IMR-90 (cell line): ENCODE data around the gene ATG10.

Source experiments
- MAZ ChIP-seq: IDR thresholded peaks from 2 replicates; pipeline ENCODE4 v1.6.1; 2012; ENCODE audit warnings: low read depth, mild to moderate bottlenecking, low read length, improper control_type of control experiment, moderate library complexity, borderline replicate concordance
- TF ChIP-seq, protein P1 (sequence below): conservative IDR thresholded peaks from 2 replicates; pipeline ENCODE4 v1.5.1; 2012; ENCODE audit warnings: mild to moderate bottlenecking, low read depth, low read length, improper control_type of control experiment

DNA sequence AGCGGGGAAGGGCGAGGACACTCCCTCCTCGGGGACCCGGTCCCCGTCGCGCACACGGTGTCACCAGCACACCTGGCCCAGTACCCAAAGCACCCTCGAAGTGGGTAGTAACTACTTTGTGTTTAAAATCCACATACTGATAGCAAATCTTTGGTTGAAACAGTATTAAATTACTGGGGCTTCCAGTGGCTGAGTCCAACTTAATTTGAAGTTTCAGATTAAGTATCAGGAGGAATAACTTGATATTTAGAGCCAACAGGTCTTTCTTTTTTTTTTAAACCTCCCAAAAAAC, 615 bp downstream of the ATG10 start:
- TF ChIP-seq, protein P1, sequence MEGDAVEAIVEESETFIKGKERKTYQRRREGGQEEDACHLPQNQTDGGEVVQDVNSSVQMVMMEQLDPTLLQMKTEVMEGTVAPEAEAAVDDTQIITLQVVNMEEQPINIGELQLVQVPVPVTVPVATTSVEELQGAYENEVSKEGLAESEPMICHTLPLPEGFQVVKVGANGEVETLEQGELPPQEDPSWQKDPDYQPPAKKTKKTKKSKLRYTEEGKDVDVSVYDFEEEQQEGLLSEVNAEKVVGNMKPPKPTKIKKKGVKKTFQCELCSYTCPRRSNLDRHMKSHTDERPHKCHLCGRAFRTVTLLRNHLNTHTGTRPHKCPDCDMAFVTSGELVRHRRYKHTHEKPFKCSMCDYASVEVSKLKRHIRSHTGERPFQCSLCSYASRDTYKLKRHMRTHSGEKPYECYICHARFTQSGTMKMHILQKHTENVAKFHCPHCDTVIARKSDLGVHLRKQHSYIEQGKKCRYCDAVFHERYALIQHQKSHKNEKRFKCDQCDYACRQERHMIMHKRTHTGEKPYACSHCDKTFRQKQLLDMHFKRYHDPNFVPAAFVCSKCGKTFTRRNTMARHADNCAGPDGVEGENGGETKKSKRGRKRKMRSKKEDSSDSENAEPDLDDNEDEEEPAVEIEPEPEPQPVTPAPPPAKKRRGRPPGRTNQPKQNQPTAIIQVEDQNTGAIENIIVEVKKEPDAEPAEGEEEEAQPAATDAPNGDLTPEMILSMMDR, result no peak
- no peak for TF ChIP-seq MAZ
